Right cardiac atrium (tissue), 5 donors: Measurements from ENCODE around the gene ATP1B1. TPM values are rescaled to one million over a fixed set of nuclear protein-coding genes. Genes with fewer than 3 reads are reported as not detected.
"Not testable (repeated sequence)": the region's sequence is repeated elsewhere in the genome, so short reads cannot be mapped to it uniquely, and the experiment has no call there.

ENCODE experiments used
- ATAC-seq, 2 donors: fragments of 200-7000 bp; cut with Tn5 transposase; one replicate each; pipeline versions ENCODE4 v1.8.0 to v1.9.1; 2020; ENCODE audit warnings: moderate library complexity in 2 of 2, mild to moderate bottlenecking in 1 of 2
- DNase-seq, 3 donors: peaks; one replicate each; pipeline ENCODE4 v3.0.0-alpha.2; 2020
- H3K27ac ChIP-seq: one replicate; pipeline ENCODE4 v1.5.1; 2013; ENCODE audit warnings: mild to moderate bottlenecking, low read length, control low read depth, moderate library complexity
- H3K27me3 ChIP-seq: one replicate; pipeline ENCODE4 v1.6.1; 2013; ENCODE audit not compliant: control insufficient read depth, insufficient read depth
- H3K4me1 ChIP-seq: one replicate; pipeline ENCODE4 v1.6.1; 2013; ENCODE audit warnings: low read length; ENCODE audit not compliant: control insufficient read depth, insufficient read depth
- H3K4me3 ChIP-seq: one replicate; pipeline ENCODE4 v1.5.1; 2013; ENCODE audit warnings: low read length, control low read depth
- H3K9me3 ChIP-seq: one replicate; pipeline ENCODE4 v1.6.1; 2013; ENCODE audit warnings: low read length; ENCODE audit not compliant: control insufficient read depth
- WGBS: extraction: QIAGEN DNeasy Blood & Tissue Kit; methylation state at CpG from one replicate; pipeline ENCODE4 v1.1.7; 2013; 5-methylcytosine and 5-hydroxymethylcytosine counted together
- intact Hi-C, 4 donors: fragments of 100-400 bp; cut with DNase I; formaldehyde crosslinking; loops; one replicate each; pipeline versions ENCODE4 v1.11.0 to v1.14.0; 2022 to 2023
- polyA plus RNA-seq: library from polyadenylated mRNA; stranded (reverse); fragments of 200-250 nt; gene quantifications from one replicate; pipeline ENCODE4 v1.2.3, GENCODE V29; 2013
- total RNA-seq, 4 donors: library from RNA; stranded (reverse); fragmentation: NEBNext Ultra II Directional; extraction: Animal tissue kit (Norgen Biotek cat#: 25700); gene quantifications; one replicate each; pipeline ENCODE4 v1.2.1, GENCODE V29; 2021
- donor health status: healthy with polysubstance abuse.
- donor health status: DM: no; HTN: yes; CAD: no.
- donor health status: DM: no; HTN: no; CAD: no.
- donor health status: DM: no; HTN: yes; CAD: no; lungs with severe emphysema.
- donor health status: DM: yes; HTN: yes; CAD: no.

ATP1B1 gene
- total and polyA plus RNA-seq, 5 donors: 189 to 294 (median 265) TPM

- ATAC-seq: peak in 1 of 2 donors; percentile 38
- Histone ChIP-seq H3K27me3 (no peaks in the 10 kb centered on the region), H3K4me1 (peaks cover 11% of the 10 kb centered on the region), H3K4me3 (no peak overlapping the region), H3K9me3 (no peaks in the 10 kb centered on the region), H3K27ac (peak overlapping the region; percentile 96)
- 50% methylated on average over 4 of the region's 4 CpGs for WGBS
- intact Hi-C loops: loop anchor here in 1 of 4 donors (10.0 kb wide), 1 partner anchor 389 kb away; the partner anchor contains the start of gene DPT
- DNase-seq: no peak
These were observed 7.2 kb downstream of the ATP1B1 start for GRCh38 chr1:169113613-169114119.

- H3K4me3 ChIP-seq: no peak overlapping the region
- DNase-seq (peak; percentile 47 to 77 (median 73)), ATAC-seq (peak; percentile 57 to 75)
- H3K27ac ChIP-seq: peak overlapping the region; percentile 77
- H3K27me3 ChIP-seq: no peaks in the 10 kb centered on the region
- H3K4me1 ChIP-seq: peaks cover 8% of the 10 kb centered on the region
- intact Hi-C loops: loop anchor here in 1 of 4 donors (10.0 kb wide), 1 partner anchor 391 kb away; the partner anchor contains the start of gene DPT
- WGBS: 59% methylated on average over 14 of the region's 14 CpGs
- H3K9me3 ChIP-seq: no peaks in the 10 kb centered on the region
These were observed 9.5 kb downstream of the ATP1B1 start for GRCh38 chr1:169115891-169116585.

GRCh38 chr1:169117014-169117413 lies 10.5 kb downstream of the ATP1B1 start:
- no peak for ATAC-seq
- H3K9me3 ChIP-seq: no peaks in the 10 kb centered on the region
- peaks cover 8% of the 10 kb centered on the region for H3K4me1 ChIP-seq
- no peaks in the 10 kb centered on the region for H3K27me3 ChIP-seq
- 76% methylated on average over 2 of the region's 2 CpGs for WGBS
- peak overlapping the region; percentile 48 for H3K27ac ChIP-seq
- no peak overlapping the region for H3K4me3 ChIP-seq
- DNase-seq: no peak
- intact Hi-C loops: loop anchor here in 1 of 4 donors (10.0 kb wide), 1 partner anchor 392 kb away; the partner anchor contains the start of gene DPT

- Histone ChIP-seq H3K4me1 (peaks cover 8% of the 10 kb centered on the region), H3K9me3 (no peaks in the 10 kb centered on the region), H3K27me3 (no peaks in the 10 kb centered on the region), H3K4me3 (no peak overlapping the region), H3K27ac (no peak overlapping the region)
- 87% methylated on average over 1 of the region's 1 CpG for WGBS
- ATAC-seq (no peak), DNase-seq (no peak)
- intact Hi-C loops: loop anchor here in 1 of 4 donors (10.0 kb wide), 1 partner anchor 393 kb away; the partner anchor contains the start of gene DPT
These were observed 11.1 kb downstream of the ATP1B1 start for GRCh38 chr1:169117599-169117998.

- intact Hi-C loops: loop anchor here in 1 of 4 donors (10.0 kb wide), 1 partner anchor 393 kb away; the partner anchor contains the start of gene DPT
- DNase-seq (no peak), ATAC-seq (no peak)
- WGBS: 73% methylated on average over 4 of the region's 4 CpGs
- H3K4me3 ChIP-seq: no peak overlapping the region
- H3K4me1 ChIP-seq: peaks cover 8% of the 10 kb centered on the region
- no peaks in the 10 kb centered on the region for H3K9me3 ChIP-seq
- no peaks in the 10 kb centered on the region for H3K27me3 ChIP-seq
- no peak overlapping the region for H3K27ac ChIP-seq
These were observed 11.7 kb downstream of the ATP1B1 start for GRCh38 chr1:169118227-169118626.

- no peak for DNase-seq
- intact Hi-C loops: loop anchor here in 1 of 4 donors (10.0 kb wide), 1 partner anchor 395 kb away; the partner anchor contains the start of gene DPT
- Histone ChIP-seq H3K27me3 (no peaks in the 10 kb centered on the region), H3K4me1 (peaks cover 6% of the 10 kb centered on the region), H3K27ac (no peak overlapping the region), H3K4me3 (no peak overlapping the region), H3K9me3 (no peaks in the 10 kb centered on the region)
- WGBS: 64% methylated on average over 5 of the region's 5 CpGs
- no peak for ATAC-seq
These were observed 12.9 kb downstream of the ATP1B1 start for GRCh38 chr1:169119405-169119804.

GRCh38 chr1:169120066-169120465 lies 13.6 kb downstream of the ATP1B1 start:
- intact Hi-C loops: no loop called here
- no peak overlapping the region for H3K4me3 ChIP-seq

GRCh38 chr1:169121146-169121923 lies 14.8 kb downstream of the ATP1B1 start:
- Histone ChIP-seq H3K4me3 (no peak overlapping the region), H3K27ac (no peak overlapping the region), H3K9me3 (no peaks in the 10 kb centered on the region), H3K4me1 (peaks cover 2% of the 10 kb centered on the region), H3K27me3 (no peaks in the 10 kb centered on the region)
- no peak for DNase-seq
- no peak for ATAC-seq
- intact Hi-C loops: no loop called here
- 93% methylated on average over 6 of the region's 6 CpGs for WGBS

More at GRCh38 chr1:169120066-169120465, 13.6 kb downstream of the ATP1B1 start:
- WGBS: 55% methylated on average over 5 of the region's 5 CpGs
- Histone ChIP-seq H3K9me3 (no peaks in the 10 kb centered on the region), H3K27me3 (no peaks in the 10 kb centered on the region), H3K4me1 (peaks cover 6% of the 10 kb centered on the region), H3K27ac (no peak overlapping the region)
- ATAC-seq: no peak
- DNase-seq: no peak

GRCh38 chr1:169122976-169123375 lies 16.5 kb downstream of the ATP1B1 start:
- ATAC-seq: no peak
- Histone ChIP-seq H3K9me3 (no peaks in the 10 kb centered on the region), H3K27ac (no peak overlapping the region), H3K4me3 (no peak overlapping the region), H3K27me3 (no peaks in the 10 kb centered on the region), H3K4me1 (no peaks in the 10 kb centered on the region)
- no peak for DNase-seq
- intact Hi-C loops: no loop called here
- WGBS: 48% methylated on average over 6 of the region's 6 CpGs

GRCh38 chr1:169124459-169124858 lies 18.0 kb downstream of the ATP1B1 start:
- 75% methylated on average over 2 of the region's 2 CpGs for WGBS
- no peak overlapping the region for H3K27ac ChIP-seq
- ATAC-seq: no peak

GRCh38 chr1:169125597-169125996 lies 19.1 kb downstream of the ATP1B1 start:
- H3K9me3 ChIP-seq, H3K27ac ChIP-seq, H3K4me3 ChIP-seq, ATAC-seq, DNase-seq, H3K27me3 ChIP-seq, intact Hi-C loops, H3K4me1 ChIP-seq: not testable (repeated sequence)
- 96% methylated on average over 6 of the region's 6 CpGs for WGBS

More at GRCh38 chr1:169124459-169124858, 18.0 kb downstream of the ATP1B1 start:
- no peaks in the 10 kb centered on the region for H3K27me3 ChIP-seq
- H3K9me3 ChIP-seq: no peaks in the 10 kb centered on the region
- no peak overlapping the region for H3K4me3 ChIP-seq
- peaks cover 3% of the 10 kb centered on the region for H3K4me1 ChIP-seq
- intact Hi-C loops: no loop called here
- no peak for DNase-seq
